Neural cell (in vitro differentiated cells): Measurements from ENCODE around the gene LRRK1. TPM values are rescaled to one million over a fixed set of nuclear protein-coding genes. Genes with fewer than 3 reads are reported as not detected.

Experiments used
- H2AFZ ChIP-seq: fragments of 200-600, 300-800 bp; sonication (generic), shearing (Covaris generic); 2 replicates; pipeline ENCODE4 v1.6.0; 2014; ENCODE audit warnings: low read depth, mild to moderate bottlenecking, antibody characterized with exemption, low read length, moderate library complexity
- H3F3A ChIP-seq: fragments of 200-600 bp; shearing (Covaris generic); 2 replicates; pipeline ENCODE4 v1.6.1; 2016; ENCODE audit warnings: mild to moderate bottlenecking, moderate library complexity, mixed read lengths, antibody characterized with exemption, low read length; ENCODE audit not compliant: insufficient read depth, poor library complexity, severe bottlenecking
- H3K27ac ChIP-seq: fragments of 200-600, 300-800 bp; sonication (generic), shearing (Covaris generic); 2 replicates; pipeline ENCODE4 v1.5.1; 2014; ENCODE audit warnings: mild to moderate bottlenecking, low read length, moderate library complexity
- H3K27me3 ChIP-seq: fragments of 300-800, 200-600 bp; sonication (generic), shearing (Covaris generic); 2 replicates; pipeline ENCODE4 v1.6.0; 2014; ENCODE audit warnings: mild to moderate bottlenecking, low read depth, low read length, moderate library complexity; ENCODE audit not compliant: insufficient read depth
- H3K36me3 ChIP-seq: fragments of 300-800, 200-600 bp; sonication (generic), shearing (Covaris generic); 2 replicates; pipeline ENCODE4 v1.5.1; 2014; ENCODE audit warnings: mild to moderate bottlenecking, antibody characterized with exemption, low read length, moderate library complexity; ENCODE audit not compliant: insufficient read depth
- H3K4me2 ChIP-seq: fragments of 300-800, 200-600 bp; sonication (generic), shearing (Covaris generic); 2 replicates; pipeline ENCODE4 v1.6.0; 2014; ENCODE audit warnings: mild to moderate bottlenecking, low read length
- H3K4me3 ChIP-seq: fragments of 300-800, 200-600 bp; sonication (generic), shearing (Covaris generic); 2 replicates; pipeline ENCODE4 v1.5.1; 2014; ENCODE audit warnings: mild to moderate bottlenecking, low read length, moderate library complexity
- H3K79me2 ChIP-seq: fragments of 200-600 bp; shearing (Covaris generic); replicated peaks from 2 replicates; pipeline ENCODE4 v1.6.0; 2014; ENCODE audit warnings: mild to moderate bottlenecking, low read length, moderate library complexity; ENCODE audit not compliant: insufficient read depth
- H3K9ac ChIP-seq: fragments of 300-800, 200-600 bp; sonication (generic), shearing (Covaris generic); 2 replicates; pipeline ENCODE4 v1.6.1; 2016; ENCODE audit warnings: mild to moderate bottlenecking, low read length, mixed read lengths
- H3K9me2 ChIP-seq: fragments of 200-600 bp; shearing (Covaris generic); 2 replicates; pipeline ENCODE4 v1.6.1; 2016; ENCODE audit warnings: mild to moderate bottlenecking, low read length, mixed read lengths; ENCODE audit not compliant: insufficient read depth
- H3K9me3 ChIP-seq: fragments of 200-600, 300-800 bp; sonication (generic), shearing (Covaris generic); 2 replicates; pipeline ENCODE4 v1.6.1; 2016; ENCODE audit warnings: mild to moderate bottlenecking, mixed run types, low read length, moderate library complexity, mixed read lengths
- H4K20me1 ChIP-seq: fragments of 200-600 bp; shearing (Covaris generic); 2 replicates; pipeline ENCODE4 v1.6.1; 2016; ENCODE audit warnings: mild to moderate bottlenecking, mixed run types; ENCODE audit not compliant: insufficient read depth
- EP300 ChIP-seq: fragments of 450-650 bp; conservative IDR thresholded peaks from 2 replicates; pipeline ENCODE4 v1.6.1; 2014; ENCODE audit warnings: antibody characterized with exemption, mild to moderate bottlenecking, moderate library complexity; ENCODE audit not compliant: poor library complexity, severe bottlenecking
- EZH2 ChIP-seq: fragments of 200-600, 300-800 bp; shearing (Covaris generic), sonication (generic); IDR thresholded peaks from 2 replicates; pipeline ENCODE4 v1.6.1; 2014; ENCODE audit warnings: antibody characterized with exemption, low read length, borderline replicate concordance, mild to moderate bottlenecking; ENCODE audit not compliant: insufficient read depth, poor library complexity, severe bottlenecking
- MXI1 ChIP-seq: fragments of 450-650 bp; conservative IDR thresholded peaks from 2 replicates; pipeline ENCODE4 v1.6.1; 2014; ENCODE audit warnings: antibody characterized with exemption, mild to moderate bottlenecking; ENCODE audit not compliant: poor library complexity, severe bottlenecking
- POLR2AphosphoS5 ChIP-seq: IDR thresholded peaks from 2 replicates; pipeline ENCODE4 v1.6.1; 2012
- RAD21 ChIP-seq: fragments of 450-650 bp; conservative IDR thresholded peaks from 2 replicates; pipeline ENCODE4 v1.6.1; 2014; ENCODE audit warnings: antibody characterized with exemption, mild to moderate bottlenecking, moderate library complexity
- SMC3 ChIP-seq: fragments of 450-650 bp; conservative IDR thresholded peaks from 2 replicates; pipeline ENCODE4 v1.6.1; 2014; ENCODE audit warnings: antibody characterized with exemption, mild to moderate bottlenecking, moderate library complexity; ENCODE audit not compliant: poor library complexity
- TAF1 ChIP-seq: IDR thresholded peaks from 2 replicates; pipeline ENCODE4 v1.6.1; 2012; ENCODE audit warnings: low read depth
- polyA plus RNA-seq: library from polyadenylated mRNA; depleted of rRNA; stranded (reverse); fragments of >200 nt; gene quantifications from 2 replicates; pipeline ENCODE4 v1.2.3, GENCODE V29; 2014
- TF ChIP-seq, protein P1 (sequence below): fragments of 450-650 bp; IDR thresholded peaks from 2 replicates; pipeline ENCODE4 v1.5.1; 2014; ENCODE audit warnings: antibody characterized with exemption, mild to moderate bottlenecking, moderate library complexity; ENCODE audit not compliant: poor library complexity, severe bottlenecking
- TF ChIP-seq, protein P2 (sequence below): IDR thresholded peaks from 2 replicates; pipeline ENCODE4 v1.6.1; 2012; ENCODE audit warnings: borderline replicate concordance

LRRK1 gene
- polyA plus RNA-seq, 1 donor from 2014 or later, result 0.06 TPM

DNA sequence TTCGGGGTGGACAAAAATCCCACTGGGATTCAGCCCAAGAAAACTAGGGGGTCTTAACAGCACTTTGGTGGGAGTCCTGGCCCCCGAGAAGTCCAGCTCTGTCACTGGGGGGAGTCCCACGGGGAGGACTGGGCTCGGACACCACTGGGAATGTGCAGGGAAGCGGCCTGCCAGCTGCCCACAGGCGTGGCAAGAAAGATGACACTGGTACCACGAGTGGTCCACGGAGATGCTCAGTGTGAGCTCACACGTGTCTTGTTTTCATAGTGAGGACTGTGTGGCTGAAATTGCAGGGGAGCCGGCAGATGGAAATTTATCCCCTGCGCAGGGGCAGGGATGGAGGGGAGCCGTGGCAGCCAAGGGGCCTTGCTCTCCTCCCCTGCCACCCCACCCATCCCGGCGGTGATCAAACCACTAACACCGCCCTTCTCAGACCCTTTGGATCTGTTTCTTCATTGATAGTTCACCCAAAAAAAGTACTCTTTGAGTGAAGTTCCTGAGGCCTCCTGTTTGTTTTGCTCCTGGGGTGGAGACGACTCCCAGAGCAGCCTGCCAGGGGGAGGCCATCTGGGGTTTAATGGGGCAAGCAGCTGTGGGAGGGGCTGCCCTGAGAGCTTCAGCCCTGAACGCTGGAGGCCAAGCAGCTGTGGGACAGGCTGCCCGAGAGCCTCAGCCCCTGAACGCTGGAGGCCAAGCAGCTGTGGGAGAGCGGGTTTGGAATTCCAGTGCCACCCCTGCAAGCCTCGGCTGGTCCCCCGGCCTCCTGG is 130.9 kb downstream of the LRRK1 start:
- no peaks in the 10 kb centered on the region for H3K27me3 ChIP-seq
- H3K27ac ChIP-seq, result no peak overlapping the region
- no peak for TF ChIP-seq SMC3
- TF ChIP-seq, protein P1, sequence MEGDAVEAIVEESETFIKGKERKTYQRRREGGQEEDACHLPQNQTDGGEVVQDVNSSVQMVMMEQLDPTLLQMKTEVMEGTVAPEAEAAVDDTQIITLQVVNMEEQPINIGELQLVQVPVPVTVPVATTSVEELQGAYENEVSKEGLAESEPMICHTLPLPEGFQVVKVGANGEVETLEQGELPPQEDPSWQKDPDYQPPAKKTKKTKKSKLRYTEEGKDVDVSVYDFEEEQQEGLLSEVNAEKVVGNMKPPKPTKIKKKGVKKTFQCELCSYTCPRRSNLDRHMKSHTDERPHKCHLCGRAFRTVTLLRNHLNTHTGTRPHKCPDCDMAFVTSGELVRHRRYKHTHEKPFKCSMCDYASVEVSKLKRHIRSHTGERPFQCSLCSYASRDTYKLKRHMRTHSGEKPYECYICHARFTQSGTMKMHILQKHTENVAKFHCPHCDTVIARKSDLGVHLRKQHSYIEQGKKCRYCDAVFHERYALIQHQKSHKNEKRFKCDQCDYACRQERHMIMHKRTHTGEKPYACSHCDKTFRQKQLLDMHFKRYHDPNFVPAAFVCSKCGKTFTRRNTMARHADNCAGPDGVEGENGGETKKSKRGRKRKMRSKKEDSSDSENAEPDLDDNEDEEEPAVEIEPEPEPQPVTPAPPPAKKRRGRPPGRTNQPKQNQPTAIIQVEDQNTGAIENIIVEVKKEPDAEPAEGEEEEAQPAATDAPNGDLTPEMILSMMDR, result no peak
- no peak for TF ChIP-seq EP300
- no peak for TF ChIP-seq MXI1
- TF ChIP-seq TAF1, result no peak
- TF ChIP-seq, protein P2, sequence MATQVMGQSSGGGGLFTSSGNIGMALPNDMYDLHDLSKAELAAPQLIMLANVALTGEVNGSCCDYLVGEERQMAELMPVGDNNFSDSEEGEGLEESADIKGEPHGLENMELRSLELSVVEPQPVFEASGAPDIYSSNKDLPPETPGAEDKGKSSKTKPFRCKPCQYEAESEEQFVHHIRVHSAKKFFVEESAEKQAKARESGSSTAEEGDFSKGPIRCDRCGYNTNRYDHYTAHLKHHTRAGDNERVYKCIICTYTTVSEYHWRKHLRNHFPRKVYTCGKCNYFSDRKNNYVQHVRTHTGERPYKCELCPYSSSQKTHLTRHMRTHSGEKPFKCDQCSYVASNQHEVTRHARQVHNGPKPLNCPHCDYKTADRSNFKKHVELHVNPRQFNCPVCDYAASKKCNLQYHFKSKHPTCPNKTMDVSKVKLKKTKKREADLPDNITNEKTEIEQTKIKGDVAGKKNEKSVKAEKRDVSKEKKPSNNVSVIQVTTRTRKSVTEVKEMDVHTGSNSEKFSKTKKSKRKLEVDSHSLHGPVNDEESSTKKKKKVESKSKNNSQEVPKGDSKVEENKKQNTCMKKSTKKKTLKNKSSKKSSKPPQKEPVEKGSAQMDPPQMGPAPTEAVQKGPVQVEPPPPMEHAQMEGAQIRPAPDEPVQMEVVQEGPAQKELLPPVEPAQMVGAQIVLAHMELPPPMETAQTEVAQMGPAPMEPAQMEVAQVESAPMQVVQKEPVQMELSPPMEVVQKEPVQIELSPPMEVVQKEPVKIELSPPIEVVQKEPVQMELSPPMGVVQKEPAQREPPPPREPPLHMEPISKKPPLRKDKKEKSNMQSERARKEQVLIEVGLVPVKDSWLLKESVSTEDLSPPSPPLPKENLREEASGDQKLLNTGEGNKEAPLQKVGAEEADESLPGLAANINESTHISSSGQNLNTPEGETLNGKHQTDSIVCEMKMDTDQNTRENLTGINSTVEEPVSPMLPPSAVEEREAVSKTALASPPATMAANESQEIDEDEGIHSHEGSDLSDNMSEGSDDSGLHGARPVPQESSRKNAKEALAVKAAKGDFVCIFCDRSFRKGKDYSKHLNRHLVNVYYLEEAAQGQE, result no peak
- TF ChIP-seq RAD21, result no peak
- no peak for TF ChIP-seq EZH2
- no peak for TF ChIP-seq POLR2AphosphoS5
- H3F3A ChIP-seq, result no peaks in the 10 kb centered on the region
- H3K9me3 ChIP-seq, result no peaks in the 10 kb centered on the region
- H3K4me2 ChIP-seq, result no peak overlapping the region
- H3K9me2 ChIP-seq, result no peaks in the 10 kb centered on the region
- H2AFZ ChIP-seq, result no peak overlapping the region
- no peaks in the 10 kb centered on the region for H4K20me1 ChIP-seq
- no peak overlapping the region for H3K4me3 ChIP-seq
- no peaks in the 10 kb centered on the region for H3K79me2 ChIP-seq
- no peaks in the 10 kb centered on the region for H3K36me3 ChIP-seq
- H3K9ac ChIP-seq, result no peak overlapping the region

DNA sequence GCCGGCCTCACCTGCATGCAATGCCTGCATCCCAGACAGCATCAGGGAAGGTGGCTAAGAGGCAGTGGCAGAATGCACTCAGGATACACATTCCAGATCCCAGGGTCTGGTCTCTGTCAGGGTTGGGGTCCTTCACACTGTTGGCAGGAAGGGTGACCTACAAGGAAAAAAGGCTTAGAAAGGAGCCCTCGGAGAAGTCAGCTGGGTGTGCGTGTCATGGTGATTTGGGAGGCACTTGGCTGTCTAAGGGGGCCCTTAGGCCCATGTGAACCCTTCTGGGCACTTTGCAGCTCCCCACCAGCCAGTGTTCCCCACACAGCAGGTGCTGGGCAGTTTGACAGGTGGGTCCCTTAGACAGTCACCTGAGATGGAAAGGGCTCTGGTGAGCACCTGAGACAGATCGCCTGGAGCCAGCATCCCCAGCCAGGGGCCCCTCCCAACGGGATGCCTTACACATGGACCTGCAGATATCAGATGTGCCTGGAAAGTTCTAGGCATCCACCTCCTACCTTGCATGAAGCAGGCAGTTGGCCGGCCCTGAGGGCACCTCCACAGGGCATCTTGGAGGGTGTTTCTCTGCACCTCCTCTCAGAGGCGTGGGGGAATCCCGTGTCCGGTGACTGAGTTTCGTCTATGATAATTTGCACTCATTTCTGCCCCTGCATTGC is 131.6 kb downstream of the LRRK1 start:
- no peaks in the 10 kb centered on the region for H3K27me3 ChIP-seq
- H3K79me2 ChIP-seq, result no peaks in the 10 kb centered on the region
- no peak overlapping the region for H3K9ac ChIP-seq
- no peak overlapping the region for H2AFZ ChIP-seq
- H3K4me3 ChIP-seq, result no peak overlapping the region
- H3K36me3 ChIP-seq, result no peaks in the 10 kb centered on the region
- no peaks in the 10 kb centered on the region for H3K9me2 ChIP-seq
- H3K27ac ChIP-seq, result no peak overlapping the region
- TF ChIP-seq TAF1, result no peak
- TF ChIP-seq RAD21, result no peak
- H3K4me2 ChIP-seq, result no peak overlapping the region
- no peaks in the 10 kb centered on the region for H3K9me3 ChIP-seq
- no peaks in the 10 kb centered on the region for H4K20me1 ChIP-seq
- no peaks in the 10 kb centered on the region for H3F3A ChIP-seq
